GM18868 (cell line): ENCODE results near the gene SMPD3.

ENCODE experiments used
- ATAC-seq: cut with Tn5 transposase; IDR thresholded peaks from one replicate; pipeline ENCODE4 v1.9.1; 2021; ENCODE audit warnings: mild to moderate bottlenecking, moderate library complexity; ENCODE audit not compliant: unreplicated experiment

SMPD3 gene

DNA sequence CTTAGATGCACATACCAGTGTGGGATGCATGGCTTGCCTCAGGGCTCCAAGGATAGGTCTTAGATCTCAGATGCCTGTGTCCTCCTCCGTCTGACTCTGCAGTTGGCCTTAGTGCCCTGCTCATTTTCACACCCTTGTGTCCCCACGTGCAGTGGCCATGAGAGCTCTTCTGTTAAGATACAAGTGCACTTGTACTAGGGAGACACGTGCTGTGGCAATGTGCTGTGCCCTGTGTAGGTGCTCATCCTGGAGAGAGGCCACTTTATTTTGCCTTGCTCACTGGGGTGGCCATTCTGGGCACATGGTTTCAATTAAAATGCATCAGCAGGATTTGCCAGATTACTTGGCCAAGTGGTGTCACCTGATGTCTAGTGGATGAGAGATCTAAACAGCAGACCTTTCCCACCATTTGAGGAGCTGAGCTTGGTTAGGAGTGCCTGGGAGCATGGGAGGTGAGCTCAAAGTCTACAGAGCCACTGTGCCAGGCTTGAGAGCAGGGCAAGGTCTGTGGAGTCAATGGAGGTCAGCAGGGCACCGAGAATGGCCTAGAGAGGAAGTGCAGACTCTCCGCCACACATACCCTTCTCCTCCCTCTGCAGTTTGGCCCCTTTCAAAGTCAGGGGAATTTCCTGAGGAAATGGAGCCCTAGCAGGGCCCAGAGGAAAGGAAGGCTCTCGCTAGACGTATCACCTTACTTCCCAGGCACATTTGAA is 25.2 kb upstream of the SMPD3 start:
- ATAC-seq: no peak

DNA sequence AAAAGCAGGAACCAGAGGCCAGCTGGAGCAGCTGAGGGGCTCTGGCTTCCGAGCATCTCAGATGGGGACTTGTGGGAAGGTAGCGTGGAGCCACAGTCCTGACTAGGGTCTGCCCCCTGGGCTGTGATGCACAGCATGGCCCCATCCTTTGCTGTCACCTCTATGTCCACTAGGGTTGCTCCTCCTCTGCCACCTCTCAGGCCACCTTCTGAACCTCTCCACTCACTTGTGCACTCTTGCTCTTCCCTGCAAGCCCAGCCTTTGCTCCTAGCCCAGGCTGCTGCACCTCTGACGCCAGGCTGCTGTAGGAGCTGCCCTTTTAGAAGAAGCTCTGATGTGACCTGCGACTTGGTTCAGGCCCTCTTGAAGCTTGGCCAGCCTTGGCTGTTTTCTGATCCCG is 24.3 kb upstream of the SMPD3 start:
- no peak for ATAC-seq

DNA sequence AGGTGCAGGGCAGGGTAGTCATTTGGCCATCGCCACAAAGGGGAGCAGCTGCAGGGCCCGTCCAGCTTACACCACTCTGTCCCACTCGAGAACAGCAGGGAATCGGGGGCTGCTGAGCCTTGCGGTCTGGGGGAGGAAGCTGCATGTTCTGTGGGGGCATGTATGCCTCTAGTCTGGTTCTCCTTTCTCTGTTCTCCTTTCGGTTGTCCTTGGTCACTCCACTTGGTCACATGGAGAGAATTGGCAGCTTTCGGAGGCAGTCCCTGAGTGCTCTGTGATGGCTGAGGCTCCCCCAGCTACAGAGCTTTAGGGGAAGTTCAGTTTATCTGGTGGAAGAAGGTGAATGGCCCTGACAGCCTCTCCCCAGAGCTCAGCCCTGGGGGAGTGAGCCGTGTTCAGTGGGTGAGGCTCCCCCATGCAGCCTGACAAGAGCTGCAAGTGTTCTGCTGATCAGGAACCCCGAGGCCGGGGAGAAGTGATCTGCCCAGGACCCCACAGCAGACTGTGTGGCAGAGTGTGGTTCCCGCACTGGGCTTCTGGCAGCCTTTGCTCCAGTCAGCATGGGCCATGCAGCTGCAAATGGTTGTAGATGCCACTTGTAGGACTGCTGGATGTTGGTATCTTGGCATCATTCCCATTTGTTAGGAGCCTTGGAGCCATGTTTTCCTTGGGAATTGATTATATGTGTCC is 22.3 kb upstream of the SMPD3 start:
- peak; percentile 91 for ATAC-seq

DNA sequence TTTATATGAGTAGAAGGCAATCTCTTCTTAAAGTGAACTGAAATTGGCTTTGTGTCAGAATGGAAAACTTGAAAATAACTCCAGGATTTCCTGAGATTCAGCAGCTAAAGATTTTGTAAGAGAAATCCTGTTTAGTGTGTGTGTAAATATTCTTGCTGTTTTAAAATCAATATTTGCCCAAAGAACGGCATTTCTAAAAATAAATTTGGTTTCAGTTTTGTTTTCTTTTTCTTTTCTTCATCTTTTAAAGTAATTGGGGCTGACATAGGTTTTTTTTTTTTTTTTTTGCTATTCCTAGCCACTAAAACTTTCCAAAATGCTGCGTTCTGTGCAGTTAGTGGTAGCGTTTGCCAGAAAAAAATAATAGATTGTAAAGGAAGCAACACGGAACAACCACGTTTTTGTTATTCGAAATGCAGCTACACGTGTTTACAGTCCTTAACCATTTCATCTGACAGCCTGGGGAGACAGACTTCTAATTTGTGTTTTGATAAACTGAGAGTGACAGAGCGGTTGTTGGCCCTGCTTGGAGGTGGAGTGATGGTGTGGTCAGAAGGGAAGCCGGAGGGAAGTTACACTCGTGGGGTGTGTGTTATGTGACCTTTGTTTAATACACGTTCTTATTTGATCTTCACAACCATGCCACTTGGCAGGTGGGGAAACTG is 21.6 kb upstream of the SMPD3 start:
- peak; percentile 15 for ATAC-seq

DNA sequence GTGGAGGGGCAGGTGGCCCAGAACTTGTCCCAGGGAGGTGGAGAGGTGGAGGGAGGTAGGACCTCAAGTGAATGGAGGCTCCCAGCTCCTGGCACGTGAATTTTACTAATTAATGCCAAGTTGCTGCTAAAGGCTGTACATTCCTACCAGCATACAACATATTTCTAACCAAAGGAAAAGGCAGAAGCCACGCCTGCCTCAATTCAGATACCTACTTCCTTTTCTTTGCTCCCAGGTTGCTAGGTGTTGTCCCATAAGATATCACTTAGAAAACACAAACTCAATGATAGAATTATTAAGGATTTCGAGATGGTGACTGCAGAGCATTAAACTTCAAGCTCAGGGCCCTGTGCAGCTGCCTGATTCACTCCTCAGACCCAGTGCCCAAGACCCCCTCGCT is 20.5 kb upstream of the SMPD3 start:
- no peak for ATAC-seq

DNA sequence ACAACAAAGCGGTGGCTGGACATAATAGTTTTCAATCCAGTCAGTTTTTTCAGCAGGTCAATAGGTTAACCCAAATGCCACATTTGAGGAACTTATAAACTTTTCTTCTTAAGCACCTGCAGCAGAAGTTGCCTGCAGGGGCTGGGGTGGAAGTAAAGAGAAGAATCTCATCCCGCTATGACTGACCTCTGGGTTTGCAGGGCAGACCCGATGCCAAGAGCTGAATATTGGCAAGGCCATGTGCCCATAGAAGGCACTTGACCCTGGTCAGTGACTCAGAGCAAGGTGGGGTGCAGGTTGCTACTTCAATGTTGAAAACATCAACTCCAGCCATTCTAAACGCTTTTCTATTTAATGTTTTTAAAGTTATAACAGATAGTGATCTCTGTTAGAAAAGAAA is 17.9 kb upstream of the SMPD3 start:
- ATAC-seq: no peak

DNA sequence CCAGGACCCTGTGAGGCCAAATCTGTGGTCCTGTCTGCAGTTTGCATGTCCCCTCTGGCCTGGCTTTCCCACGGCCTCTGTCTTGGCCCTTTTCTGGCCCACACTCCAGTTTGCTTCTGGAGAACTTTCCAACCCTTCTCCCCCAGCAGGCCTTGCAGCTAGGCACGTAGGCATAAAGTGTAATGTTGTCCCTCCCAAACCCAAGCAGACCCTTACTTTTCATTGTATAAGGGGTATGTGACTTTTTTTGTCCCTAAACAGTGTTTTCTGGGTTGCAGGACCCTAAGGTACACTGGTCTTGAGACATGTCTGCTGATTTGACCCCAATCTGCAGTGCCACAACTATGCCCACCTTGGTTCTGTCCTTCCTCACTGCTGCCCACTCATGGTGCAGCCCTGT is 15.6 kb upstream of the SMPD3 start:
- ATAC-seq: no peak

DNA sequence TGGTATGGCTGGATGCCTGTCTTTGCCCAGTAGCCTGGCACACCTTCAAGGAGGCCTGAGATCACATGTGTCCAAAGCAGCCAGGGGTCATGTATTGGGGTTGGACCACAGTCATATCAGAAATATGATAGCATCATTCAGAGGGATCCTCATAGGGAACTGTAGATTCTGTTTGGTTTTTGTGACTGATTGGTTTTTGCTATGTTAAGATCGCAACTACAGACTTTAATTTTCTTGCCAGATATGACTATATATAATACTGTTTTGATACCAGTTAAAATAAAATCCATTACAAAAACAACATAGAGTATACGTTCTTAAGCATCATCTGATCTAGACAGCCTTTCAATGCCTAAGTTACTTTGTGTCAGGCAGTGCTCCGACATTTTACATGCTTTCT is 11.8 kb upstream of the SMPD3 start:
- ATAC-seq: no peak

DNA sequence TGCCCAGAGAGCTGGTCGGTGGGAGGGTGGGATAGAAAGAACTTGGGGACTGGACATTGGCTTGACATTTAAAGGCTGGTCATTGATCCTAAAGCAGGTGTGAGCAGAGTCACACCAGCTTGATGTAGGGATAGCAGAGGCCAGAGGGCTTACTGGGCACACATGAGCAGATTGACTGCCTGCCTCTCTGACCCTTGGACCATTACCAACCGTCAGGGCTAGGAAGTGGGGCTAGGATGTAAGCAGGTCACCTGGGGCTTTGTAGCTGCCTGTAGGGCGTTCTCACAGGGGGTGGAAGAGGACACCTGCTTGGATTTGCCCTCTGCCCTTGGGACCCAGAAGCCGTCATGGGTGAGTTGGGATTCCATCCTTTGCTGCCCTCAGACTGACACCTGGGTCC is 11.1 kb upstream of the SMPD3 start:
- no peak for ATAC-seq

DNA sequence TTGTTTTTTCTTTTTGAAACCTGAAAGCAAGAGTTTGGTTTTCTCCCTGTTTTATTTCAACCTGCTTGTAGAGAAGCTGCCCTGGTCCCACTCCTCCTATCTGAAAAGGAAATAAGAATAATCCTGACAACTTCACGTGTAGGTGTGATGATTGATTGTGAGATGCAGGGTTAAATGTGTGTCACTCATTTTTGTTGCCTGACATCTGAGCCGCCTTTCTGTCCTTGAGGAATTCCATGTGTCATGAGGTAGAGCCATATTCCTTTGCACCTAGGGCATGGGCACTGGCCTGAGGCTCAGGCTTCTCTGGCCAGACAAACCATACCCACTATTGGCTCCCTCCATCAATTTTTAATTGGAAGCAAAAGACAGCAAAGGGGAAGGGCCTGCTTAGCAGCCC is 10.2 kb upstream of the SMPD3 start:
- ATAC-seq: no peak

DNA sequence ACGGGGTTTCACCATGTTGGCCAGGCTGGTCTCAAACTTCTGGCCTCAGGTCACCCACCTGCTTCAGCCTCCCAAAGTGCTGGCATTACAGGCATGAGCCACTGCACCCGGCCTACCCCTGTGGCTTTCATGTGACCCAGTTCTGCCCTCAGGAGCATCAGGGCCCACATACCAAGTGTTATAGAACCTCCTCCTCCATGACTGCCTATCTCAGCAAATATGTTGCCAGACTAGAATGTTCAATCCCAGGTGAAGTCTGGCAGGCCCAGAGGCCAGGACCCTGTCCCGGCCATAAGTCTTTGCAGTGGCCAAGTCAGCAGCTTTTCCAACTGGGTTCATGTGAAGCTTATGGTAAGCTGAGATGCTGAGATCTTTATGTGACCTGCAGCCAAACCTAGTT is 9.8 kb upstream of the SMPD3 start:
- no peak for ATAC-seq

DNA sequence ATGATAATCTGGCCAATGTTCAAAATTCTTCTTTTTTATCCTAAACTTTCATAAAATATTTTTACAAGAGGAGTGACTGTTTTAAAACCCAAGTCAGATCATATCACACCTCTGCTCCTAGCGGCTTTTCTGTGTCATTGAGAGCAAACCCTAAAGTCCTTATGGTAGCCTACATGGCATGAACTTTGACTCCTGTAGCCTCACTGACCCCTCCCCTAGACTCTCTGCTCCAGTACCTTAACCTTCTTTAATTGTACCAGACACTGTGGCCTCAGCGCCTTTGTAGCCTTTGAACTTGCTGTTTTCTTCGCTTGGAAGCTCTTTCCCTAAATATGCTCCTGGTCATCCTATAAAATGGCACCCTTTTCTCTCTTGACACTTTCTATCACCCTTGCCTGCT is 7.3 kb upstream of the SMPD3 start:
- no peak for ATAC-seq

DNA sequence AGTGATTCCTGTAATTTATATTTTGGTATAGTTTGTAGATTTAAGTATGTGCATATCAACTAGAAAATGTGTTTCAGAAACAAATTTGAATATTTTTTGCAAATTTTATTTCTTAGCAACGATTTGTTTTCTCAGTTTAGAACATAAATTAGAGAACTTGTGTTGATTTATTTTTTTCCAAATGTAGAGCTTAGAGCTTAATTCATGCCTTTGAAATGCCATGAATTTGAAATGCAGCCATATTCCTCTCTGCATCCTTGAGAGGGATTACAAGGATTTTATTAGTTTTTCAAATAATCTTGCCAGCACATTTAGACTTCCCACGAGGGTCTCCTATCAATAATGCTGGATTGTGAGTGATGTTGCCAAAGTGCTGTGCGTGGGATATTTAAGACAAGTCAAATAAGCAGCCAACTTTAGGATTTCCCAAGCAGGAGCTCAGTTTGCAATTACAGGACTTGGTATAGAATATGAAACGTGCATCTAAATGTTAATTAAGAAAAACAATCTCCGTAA is 6.7 kb upstream of the SMPD3 start:
- ATAC-seq: no peak

DNA sequence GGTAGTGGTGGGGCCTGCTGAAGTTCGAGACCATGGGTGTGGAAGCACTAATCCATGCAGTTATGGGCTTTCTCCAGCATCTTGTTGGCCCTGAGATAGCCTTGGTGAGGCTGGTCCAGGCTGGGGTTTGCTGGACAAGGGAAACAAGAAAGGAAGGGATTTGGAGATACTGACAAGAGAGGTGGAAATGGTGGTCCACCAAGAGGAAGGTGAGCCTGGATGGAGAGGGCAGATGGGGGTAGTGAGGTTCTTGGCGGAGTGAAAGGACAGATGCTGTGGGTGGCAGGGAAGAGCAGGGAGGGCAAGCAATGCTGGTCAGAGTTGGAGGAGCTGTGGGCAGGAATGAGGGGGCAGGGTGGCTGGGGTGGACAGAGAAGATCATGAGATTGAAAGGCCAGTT is 5.5 kb upstream of the SMPD3 start:
- ATAC-seq: no peak

DNA sequence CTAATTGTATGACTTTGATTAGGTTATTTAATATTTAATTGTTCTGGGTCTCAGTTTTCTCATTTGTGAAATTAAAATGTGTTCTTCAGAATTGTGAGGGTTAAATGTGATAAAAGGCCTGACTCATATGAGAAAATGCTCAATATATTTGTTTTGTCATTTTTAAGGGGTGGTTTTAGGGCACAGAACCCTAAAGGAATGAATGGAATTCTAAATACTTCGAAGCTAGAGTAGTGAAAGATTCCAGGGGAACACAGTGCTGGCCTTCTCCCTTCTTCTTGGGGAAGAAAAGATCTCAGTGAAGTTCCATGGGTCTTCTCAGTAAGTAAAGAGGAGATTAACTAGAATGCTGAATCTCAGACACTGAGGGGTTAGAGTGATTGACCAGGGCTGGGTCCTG is 3.9 kb upstream of the SMPD3 start:
- no peak for ATAC-seq

DNA sequence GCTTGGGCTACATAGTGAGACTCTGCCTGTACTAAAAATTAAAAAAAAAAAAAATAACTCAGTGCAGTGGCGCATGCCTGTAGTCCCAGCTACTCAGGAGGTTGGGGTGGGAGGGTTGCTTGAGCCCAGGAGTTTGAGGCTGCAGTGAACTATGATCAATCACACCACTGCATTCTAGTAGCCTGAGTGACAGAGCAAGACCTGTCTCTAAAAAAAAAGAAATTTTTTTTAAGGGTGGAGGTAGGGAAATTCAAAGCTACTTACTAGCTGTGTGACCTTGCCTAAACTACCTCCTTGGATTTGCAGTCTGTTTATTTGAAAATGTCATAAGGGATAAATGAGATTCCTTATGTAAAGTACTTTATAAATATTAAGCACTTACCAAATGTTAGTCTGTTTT is 3.4 kb upstream of the SMPD3 start:
- ATAC-seq: no peak

DNA sequence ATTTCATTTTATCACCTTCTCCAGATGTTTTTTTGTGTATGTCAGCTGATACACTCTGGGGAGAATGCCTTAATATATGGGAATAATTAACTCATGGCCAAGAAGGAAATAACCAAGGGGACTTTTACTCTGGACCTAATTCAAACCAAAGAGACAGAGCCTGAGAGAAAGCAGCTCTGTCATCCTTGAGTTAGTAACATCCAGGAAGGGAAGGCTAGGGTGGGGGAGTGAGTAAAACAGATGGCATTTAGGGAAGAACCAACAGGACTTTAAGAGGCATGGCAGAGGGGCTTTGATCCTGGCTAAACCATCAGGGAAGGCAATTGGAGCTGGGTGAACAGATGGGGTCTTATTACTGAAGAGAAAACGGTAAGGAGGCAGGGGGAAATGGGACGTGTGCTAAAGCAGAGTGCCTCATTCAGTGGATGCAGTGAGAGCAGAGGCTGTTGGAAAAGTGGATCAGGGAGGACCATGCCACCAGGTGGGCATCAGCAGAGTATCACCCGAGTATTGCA is 2.5 kb upstream of the SMPD3 start:
- no peak for ATAC-seq

DNA sequence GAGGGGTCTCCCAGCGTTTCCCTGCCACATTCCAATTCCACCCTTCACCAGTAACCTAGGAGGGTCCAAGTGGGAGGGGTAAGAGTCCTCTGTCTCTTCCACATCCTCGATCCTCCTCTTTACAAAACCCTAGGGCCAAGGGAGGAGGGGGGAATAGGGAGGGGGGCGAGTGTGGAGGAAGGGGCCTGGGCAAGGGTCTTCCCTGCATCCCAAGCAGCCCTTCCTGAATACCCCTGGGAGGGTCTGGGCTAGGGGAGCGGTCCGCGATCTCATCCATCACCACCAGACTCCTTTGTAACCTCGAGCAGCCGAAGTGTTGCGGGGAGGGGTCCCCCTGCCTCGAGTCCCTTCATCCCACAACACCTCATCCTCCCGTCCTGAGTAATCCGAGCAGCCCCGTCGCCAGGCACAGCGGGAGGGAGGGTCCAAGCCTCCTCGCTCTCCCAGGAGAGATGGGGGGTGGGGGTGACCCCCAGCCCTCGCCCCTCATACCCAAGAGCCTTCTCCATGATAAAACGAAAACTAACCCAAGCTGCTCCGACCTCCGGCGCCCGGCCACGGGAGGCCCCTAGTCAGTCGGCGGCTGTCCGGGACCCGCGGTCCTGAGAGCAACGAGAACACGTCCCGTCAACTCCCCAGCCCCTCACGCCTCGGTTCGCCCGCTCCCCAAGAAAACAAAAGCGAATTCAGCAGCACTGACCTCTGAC is 502 bp downstream of the SMPD3 start:
- peak; percentile 7 for ATAC-seq

DNA sequence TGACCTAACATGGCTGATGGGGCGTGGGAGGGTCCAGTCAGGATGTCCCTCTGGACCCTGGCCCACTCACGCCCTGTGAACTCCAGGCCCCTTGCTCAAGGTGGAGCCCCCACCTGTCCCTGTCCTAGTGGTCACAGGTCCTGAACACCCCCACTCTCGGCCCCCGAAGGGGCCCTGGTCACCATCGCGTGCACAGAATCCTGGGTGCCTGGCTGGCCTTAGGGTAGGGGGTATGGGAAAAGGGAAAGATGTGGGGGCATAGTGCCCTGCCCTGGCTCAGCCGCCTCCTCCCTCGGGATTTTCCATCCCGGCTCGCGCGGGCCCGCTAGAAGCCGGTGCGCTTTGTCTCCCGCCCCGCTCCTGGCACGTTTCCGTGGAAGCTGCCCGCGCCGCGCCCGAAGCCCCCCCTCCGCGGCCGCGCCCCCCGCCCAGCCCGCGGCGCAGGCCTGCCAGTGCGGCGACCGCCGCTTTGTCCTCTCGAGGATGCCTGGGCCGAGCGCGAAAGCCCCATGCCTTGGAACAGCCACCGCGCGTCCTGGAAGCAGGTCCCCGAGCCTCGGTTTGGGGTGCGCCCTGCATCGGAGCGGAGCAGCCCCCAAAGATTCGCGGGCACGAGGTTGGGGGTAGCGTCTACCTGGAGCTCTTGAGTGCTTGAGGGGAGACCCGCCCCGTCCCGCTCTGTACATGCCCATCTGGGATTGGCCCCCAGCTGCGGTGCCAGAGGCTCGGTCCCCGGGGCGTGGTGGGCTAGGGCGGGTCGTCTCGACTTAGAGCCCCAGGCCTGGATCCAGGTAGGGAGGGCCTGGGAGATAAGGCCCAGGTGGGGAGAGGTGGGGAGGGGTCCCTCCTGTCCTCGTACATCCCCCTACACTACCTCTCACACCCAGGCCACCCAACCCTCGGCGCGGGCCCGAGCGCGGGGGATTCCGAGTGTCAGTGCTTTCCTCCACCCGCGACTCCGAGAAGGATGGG is 1.3 kb downstream of the SMPD3 start:
- ATAC-seq: no peak

DNA sequence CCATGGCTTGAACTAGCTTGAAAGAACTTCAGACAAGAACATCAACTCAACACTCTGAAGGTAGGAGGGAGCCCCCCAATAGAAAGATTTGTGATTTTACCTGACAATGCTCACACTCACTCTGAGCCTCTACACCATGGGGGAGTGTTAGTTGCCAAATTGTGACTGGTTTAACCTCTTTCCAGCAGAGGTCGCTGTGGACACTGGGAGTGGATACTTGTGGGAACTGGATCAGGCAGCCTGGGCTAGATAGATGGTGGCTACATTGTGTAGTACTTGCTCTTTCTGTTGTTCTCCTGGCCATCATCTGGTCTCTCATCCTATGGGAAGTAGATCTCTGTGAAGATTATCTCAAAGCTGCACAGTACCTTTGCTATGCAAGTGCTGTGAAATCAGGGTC is 2.9 kb downstream of the SMPD3 start:
- ATAC-seq: no peak
